ENCODE measurements around the gene PRDM8.
A peak's percentile ranks its signal among the peaks of the same experiment; 100 is the strongest.

PRDM8 gene

DNA sequence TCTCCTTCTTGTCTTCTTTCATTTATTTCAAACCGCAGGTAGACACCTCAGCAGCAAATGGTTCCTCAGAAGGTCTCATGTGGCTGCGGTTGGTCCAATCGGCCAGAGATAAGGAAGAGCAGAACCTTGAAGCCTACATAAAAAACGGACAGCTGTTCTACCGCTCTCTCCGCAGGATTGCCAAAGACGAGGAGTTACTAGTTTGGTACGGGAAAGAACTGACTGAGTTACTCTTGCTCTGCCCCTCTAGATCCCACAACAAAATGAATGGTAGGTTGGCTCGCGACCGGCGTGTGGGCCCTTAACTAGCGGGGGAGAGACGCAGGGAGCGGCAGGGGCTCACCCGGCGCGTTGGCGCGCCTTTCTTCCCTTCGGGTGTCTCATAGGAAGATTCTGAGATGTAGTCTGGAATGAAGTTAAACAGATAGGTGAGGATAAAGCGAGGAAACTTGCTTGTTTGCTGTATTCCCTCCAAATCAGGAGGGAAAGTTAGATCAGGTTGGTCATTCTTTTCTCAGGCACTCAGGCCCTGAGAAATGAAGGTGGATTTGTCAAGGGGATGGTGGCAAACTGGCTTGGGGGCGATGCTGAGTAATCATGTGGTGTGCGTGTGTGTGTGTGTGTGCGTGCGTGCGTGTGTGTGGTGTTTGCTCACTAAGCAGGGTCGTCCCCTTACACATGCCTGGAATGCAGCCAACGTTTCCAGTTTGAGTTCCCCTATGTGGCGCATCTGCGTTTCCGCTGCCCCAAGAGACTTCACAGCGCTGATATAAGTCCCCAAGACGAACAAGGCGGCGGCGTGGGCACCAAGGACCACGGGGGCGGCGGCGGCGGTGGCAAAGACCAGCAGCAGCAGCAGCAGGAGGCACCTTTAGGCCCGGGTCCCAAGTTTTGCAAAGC, 4.2 kb downstream of the PRDM8 start:
- DNase-seq = peak in 2 of 14 donors; percentile 52 to 71

DNA sequence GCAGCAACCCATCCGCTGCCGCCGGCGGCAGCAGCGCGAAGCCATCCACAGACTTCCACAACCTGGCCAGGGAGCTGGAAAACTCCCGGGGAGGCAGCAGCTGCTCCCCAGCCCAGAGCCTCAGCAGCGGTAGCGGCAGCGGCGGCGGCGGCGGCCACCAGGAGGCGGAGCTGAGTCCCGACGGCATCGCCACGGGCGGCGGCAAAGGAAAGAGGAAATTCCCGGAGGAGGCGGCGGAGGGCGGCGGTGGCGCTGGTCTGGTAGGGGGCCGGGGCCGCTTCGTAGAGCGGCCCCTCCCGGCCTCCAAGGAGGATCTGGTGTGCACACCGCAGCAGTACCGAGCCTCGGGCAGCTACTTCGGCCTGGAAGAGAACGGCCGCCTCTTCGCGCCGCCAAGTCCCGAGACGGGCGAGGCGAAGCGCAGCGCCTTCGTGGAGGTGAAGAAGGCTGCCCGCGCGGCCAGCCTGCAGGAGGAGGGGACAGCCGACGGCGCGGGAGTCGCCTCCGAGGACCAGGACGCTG, 4.9 kb downstream of the PRDM8 start:
- peak in 7 of 14 donors; percentile 31 to 71 (median 41) for DNase-seq

DNA sequence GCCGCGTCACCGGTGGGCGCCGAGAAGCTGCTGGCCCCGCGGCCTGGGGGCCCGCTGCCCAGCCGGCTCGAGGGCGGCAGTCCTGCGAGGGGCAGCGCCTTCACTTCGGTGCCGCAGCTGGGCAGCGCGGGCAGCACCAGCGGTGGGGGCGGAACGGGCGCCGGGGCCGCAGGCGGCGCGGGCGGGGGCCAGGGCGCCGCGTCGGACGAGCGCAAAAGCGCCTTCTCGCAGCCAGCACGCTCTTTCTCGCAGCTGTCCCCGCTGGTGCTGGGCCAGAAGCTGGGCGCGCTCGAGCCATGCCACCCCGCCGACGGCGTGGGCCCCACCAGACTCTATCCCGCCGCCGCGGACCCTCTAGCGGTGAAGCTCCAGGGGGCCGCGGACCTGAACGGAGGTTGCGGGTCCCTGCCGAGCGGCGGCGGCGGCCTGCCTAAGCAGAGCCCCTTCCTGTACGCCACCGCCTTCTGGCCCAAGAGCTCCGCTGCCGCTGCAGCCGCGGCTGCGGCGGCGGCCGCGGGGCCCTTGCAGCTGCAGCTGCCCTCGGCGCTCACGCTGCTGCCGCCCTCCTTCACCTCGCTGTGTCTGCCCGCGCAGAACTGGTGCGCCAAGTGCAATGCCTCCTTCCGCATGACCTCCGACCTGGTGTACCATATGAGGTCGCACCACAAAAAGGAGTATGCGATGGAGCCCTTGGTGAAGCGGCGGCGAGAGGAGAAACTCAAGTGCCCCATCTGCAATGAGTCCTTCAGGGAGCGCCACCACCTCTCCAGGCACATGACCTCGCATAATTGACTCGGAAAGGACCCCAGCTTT, 5.6 kb downstream of the PRDM8 start:
- DNase-seq = peak in 1 of 14 donors; percentile 7

DNA sequence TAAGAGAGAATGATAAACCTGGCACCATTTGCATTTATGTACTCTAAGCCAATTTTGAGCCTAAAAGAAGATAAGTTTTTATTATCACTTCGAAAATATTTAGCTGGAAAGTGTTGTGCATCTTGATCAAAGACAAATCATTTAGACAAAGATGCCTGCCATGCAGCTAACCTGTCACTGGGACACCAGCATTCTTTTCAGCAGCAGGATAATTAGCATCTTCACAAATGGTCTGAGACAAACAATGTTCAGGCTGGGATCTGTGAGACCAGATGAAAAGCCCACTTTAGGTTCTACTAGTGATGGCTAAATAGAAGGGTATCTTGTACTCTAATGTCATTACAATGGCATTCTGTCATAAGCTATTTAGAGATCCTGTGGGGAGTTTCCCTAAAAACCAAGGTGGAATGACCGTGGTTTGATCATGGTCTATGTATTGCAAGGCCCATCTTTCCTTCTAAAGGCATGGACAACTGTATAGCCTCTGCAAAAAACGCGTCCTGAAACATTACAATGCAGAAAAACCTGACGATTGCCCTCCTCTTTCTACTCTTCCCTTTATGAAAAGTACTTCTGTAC, 7.2 kb downstream of the PRDM8 start:
- DNase-seq = no peak

DNA sequence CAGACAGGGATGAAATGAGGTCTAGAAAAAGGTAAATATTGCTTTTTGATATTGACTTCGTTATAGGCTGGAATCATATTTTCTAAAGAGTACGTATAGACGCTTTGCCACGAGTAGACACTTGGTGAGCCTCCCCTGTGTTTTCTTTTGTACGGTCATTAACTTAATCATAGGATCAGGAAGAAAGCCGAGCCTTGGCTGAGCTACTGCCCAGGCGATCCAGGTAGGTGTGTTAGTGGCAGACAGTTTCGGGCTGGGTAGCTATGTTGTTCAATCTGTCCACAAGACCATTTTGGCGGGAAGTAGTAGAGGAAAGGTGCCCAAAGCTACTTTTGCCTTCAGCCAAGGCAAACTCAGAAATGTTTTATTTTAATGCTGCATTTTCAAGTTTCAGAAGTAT, 8.8 kb downstream of the PRDM8 start:
- DNase-seq = no peak

DNA sequence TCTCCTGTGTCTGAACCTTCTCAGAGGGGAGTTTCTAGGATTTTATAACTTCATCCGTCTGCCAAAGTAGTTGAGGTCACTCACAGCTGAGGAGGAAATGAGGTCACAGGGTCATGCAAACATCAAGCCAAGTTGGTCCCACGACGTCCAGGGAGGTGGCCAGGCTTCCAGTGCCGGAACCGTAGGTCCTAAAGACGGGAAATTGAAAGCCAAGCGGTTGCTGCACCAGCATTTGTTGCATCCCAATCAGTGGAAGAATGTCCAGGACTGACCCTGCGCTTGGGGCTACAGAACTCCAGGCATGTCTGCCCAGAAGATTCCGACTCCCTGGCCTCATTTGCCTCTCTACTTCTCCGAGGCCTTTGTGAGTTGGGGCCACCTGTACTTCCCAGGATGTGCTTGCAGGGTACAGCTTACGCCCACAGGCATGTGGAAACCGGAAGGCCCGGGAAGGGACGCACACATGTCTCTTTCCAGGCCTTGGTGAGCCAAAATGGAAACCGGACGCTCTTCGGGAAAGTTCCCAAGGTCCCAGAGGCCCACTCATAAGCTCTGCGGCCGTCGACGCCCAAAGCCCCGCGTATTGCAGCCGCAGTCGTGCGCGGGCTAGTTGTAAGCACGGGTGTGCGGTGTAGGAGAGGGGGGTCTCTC, 9.3 kb downstream of the PRDM8 start:
- DNase-seq = no peak

DNA sequence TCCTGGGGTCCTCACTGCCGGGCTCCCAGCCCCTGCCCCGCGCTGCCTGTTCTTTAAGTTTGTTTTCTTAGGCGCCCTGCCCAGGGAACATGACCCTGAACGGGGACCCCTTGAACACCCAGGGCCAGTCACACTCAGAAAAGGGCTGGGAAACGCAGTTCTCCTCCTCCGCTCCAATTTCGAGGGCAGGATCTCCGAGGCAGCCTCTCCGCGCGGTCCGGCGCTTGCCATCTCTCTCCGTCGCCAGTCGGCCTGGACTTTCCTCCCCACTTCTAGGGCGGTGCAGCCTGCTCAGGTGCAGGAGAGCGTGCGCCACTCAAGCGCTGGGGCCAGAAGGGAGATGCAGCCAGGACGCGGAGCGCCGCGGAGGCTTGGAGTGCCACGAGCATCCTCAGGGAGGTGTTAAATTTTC, 9.9 kb downstream of the PRDM8 start:
- no peak for DNase-seq

DNA sequence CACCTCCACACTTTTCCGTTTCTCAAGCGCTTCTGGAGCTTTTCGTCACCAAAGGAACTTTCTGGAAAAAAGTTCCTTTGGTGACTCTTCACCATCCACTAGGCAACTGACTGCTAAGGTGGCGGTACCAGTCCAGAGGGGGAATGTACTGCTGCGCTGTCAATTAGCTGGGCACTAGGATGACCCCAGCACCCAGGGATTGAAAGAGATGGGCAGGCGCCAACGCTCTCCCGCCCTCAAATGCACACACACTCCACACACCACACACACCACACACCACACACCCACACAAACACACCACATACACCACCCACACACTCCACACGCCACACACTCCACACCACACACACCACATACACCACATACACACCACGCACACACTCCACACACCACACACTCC, 10.4 kb downstream of the PRDM8 start:
- DNase-seq = no peak

DNA sequence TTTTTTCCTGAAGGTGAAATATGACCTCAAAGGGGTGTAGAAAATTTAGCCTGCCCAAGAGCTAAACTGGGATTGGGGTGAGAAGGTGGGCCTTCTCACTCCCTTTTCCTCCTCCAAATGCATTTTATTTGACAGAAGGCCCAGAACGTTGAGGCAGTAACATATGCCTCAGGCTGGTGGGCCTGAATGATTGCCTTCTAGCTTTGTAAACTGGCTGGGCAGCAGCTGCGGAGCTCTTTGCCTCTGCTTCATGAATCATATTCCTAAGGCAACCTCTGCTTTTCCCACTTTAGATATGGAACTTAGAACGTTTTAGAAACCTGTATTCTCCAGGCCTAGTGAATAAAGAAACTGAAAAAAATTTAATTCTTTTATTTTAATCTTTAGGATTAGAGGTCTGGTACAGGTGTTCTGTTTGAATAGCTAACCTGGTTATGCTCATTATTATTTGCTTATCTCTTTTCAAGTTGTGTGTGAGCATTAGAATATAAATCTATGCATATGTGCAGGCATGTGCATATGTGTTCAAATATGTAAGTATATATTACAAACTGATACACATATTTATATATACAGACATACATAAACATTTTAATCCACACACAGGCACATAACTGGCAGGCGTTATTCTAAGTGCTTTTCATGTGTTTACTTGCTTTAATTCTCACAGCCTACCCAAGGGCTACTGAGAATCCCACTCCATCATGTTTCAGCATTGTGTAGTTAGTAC, 11.5 kb downstream of the PRDM8 start:
- no peak for DNase-seq

DNA sequence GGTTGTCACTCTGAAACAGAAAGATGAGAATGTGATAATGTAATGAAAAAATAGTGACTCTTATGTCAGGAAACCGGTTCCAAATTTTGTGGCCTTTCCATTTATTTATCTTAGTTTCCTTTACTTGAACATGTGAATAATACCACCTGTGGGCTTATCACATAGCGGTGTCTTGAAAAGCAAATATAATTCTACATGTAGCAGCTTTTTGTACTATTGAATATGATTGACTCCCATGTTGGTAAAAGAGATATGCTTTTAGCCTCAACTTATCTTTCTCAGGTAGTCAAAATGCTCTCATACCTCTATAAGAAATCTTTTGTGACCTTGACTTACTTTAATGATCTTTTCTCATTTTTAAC, 12.0 kb downstream of the PRDM8 start:
- no peak for DNase-seq

DNA sequence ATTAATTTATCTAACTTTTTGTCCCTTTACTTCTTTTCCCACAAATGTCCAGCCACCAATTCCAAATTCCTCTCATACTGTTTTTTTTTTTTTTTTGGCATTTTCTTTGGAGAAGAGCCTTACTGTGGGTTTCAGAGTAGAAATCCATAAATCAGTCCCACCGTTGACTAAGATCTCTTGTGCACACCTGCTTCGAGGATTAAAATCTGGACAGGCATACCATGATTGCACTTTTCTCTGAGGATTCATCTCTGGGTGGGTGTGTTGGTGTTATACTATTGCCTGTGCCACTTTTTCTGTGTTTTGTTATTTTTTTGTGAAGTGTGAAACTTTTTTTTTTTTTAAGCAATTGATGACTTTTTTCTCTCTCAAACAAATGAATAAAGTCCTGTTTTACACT, 13.2 kb downstream of the PRDM8 start:
- no peak for DNase-seq

DNA sequence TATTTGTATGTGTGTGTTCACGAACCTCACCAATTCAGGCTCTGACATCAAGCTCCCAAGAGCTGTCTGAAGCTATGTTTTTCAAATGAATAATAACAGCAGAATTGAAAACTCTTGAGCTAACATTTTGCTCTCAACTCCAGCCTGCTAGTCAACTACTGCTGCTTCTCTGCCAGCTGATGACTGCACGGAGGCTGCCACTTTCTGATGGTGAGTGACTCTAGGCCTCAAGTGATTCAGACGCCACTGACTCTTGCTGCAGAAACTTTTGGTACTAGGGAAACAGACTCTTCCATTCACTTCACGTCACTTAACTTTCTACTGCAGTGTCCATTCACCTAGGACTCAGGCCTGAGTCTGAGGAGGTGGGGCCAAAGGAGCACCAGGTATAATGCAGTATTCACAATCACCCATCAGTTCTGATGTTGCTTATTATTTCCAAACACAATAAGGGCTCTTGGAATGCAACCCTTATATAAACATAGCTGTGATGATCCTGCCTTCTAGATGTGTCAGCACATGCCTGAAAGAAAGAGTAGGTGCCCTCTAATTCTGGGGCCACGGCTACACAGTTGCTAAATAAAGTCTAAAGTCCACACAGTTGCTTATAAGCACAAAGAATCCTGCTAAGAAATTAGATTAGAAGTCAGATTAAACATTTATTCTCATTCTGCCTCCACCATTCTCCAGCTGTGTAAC, 16.0 kb downstream of the PRDM8 start:
- no peak for DNase-seq

DNA sequence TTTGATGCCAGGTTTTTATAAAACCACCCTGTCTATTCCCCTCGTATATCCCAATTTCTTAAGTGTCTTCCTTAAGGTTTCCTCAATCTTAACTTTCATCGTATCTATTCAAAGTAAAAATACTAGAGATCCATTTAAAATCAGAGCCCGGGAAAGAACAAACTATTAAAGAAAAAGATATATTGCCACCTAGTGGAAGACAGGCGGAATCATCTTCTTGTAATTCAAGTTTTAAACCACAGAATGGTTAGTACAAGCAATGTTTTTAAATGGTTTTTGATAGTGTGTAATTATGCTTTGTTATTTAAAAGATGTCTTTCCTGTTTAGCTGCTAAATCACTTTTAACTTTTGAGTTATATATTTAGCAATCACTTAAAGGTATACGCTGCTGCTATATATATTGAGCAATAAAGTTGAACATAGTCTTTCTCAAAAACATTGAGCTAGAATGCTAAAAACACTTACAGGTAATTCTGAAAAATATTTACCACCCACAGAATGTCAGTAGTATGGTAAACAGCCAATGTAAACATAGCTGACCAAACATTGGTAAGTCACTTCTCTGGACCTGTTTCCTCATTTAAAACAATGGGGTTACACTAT, 18.2 kb downstream of the PRDM8 start:
- DNase-seq = peak in 1 of 14 donors; percentile 14

DNA sequence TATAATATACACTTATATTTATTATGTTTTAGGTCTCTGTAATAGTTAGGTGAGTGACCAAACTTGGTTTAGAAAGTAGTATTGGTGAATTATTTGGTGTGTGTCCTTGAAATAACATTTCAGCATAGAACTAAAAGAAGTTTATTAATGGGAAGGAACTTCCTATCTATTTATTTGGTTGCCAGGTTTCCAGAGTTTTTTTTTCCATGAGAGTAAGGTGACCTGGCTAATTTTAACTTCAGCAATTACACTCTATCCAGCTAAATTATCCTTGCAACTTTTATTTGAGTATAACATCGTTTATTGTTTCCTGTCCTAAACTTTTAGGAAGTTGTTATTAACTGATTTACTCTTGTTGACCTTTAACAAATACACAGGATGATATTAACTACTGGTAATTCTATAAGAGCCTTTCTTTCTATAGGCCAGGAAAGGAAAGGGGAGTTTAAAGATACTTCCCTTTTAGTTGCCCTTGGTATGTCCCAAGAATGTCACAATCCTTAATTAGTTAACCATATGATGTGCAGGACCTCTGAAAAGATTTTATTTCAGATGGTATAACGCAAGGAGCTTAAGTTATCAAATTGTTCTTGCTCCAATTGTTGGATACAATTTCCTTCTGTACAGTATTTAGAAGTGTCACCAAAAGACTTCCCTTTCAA, 18.9 kb downstream of the PRDM8 start:
- no peak for DNase-seq

DNA sequence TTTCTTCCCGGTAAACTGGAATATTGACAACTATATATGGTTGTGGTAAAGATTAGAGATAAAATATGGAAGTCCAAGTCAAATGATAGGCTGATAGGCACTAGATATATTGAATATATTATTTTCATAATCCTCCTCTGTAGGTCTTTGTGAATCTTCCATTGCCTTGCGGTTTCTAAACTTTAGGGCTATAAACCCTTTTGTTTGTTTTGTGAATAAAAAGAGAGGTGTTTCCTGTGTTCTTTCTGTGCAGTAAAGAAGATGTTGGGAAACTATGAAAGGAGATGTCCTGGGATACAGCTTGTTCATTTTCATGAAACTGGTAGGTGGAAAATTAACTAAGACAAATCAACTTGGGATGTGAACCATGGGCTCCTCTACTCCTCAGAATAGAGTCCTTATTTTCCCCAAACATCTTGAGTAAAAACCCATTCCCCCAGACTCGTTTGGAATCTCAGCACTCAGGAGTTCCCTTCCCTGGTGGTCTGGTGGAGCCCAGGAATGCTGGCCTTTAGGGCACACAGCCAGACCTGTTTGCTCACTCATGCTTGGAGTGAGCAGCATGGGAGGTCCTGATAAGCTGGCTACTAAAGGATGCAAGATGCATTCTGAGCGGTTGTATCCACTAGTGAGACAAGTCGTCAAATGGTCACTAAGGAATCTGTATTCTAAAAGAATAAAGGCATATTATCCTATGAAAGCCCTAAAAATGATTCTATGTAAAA, 22.2 kb downstream of the PRDM8 start:
- DNase-seq = no peak

DNA sequence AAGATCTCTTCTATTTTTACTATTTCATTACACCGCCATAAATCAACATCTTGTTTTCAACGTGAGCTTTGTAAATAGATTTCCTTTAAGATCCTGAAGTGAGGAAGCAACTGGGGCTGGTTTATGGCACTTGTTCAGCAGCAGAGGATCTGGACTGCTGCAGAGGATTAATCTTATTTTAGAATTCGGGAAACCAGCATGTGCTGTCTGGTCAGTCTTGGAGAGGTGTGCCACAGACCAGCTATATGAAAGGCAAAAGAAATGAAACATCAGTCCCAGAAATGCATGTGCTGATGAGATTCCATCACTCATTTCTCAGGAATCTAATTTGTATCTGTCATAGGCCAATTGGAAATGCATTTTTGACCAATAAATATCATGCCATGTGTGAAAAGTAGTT, 23.4 kb downstream of the PRDM8 start:
- no peak for DNase-seq

DNA sequence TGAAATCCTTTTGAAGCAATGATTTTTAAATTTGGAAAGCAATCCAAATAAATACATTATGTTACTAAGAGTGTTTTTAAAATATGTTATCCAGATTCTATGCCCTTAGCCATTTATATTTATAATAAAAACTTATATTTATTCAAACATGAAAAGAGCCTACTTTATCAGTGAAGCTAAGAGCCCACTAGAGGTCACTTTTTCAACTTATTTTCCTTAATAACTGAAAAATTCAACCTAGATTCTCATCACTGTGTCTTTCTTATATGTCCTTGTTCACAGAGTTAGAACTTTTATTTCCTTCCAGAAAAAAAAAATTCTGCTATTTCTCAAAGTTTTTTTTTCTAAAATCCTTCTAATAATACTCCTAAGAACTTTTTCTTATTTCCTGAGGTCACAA, 23.9 kb downstream of the PRDM8 start:
- no peak for DNase-seq

DNA sequence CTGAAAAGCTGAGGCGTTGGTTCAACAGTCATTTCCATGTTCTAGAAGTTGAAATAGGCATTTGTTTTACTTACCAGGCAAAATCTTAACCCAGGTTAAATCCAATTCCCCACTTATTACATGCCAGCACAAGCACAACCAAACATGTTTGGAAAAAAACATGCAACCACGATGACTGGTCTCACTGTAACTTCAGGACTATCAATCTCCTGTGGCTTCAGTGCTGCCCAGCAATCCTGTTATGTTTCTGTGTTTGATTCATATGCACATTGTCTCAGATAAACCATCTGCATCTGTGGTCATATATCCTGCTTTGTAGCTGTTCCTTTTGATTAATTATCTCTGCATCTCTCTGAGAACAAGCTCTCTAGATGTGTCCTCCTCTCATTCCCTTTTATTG, 28.3 kb downstream of the PRDM8 start:
- DNase-seq = no peak

DNA sequence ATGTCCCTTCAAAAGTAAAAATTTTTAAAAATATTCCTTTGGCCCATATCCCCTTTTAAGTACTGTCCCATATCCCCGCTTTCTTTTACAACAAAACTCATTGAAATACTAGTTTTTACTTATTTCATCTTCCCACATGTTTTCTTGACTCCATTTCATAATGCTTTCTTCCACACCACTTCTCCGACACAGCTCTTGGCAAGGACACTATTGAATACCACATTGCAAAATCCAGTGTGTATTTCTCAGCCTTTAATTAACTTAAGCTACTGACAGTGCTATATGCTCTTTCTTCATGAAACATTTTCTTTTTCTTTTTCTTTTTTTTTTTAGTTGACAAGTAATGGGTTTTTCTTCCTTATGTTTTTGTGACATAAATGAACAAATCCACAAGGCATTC, 28.8 kb downstream of the PRDM8 start:
- no peak for DNase-seq

DNA sequence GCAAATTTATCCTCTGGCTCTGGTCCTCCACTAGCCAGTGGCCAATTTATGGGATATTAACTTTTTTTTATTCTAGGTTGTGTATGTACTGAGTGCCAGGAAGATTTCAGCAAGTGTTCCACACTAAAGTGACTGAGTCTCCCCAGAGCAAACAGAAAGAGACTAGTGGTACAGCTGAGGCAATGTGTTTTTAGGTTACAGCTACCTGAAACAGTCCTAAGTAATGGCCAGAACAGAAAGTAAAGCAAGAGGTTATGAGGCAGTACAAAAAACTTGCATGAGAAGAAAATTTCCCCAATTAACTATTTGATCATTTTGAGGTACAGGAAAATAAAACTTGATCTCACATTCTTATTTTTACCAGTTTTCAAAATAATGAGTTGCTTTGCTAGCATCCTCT, 31.2 kb downstream of the PRDM8 start:
- DNase-seq = no peak
